HG03354 (cell line): ENCODE data around the gene XPC.

ENCODE experiments used
- ATAC-seq: cut with Tn5 transposase; IDR thresholded peaks from one replicate; pipeline ENCODE4 v1.9.1; 2021; ENCODE audit warnings: mild to moderate bottlenecking; ENCODE audit not compliant: unreplicated experiment, poor library complexity, severe bottlenecking

Gene XPC

GRCh38 chr3:14177580-14178246 lies 688 bp downstream of the XPC start:
- ATAC-seq = peak; percentile 17

GRCh38 chr3:14175383-14176037 lies 2.9 kb downstream of the XPC start:
- ATAC-seq = no peak

- no peak for ATAC-seq
Measured at GRCh38 chr3:14174483-14174882, 3.9 kb downstream of the XPC start.

- ATAC-seq = no peak
Measured at GRCh38 chr3:14172496-14172895, 5.9 kb downstream of the XPC start.

- no peak for ATAC-seq
Measured at GRCh38 chr3:14170531-14171159, 7.8 kb downstream of the XPC start.

GRCh38 chr3:14169871-14170270 lies 8.5 kb downstream of the XPC start:
- ATAC-seq = no peak

- ATAC-seq = no peak
Measured at GRCh38 chr3:14169435-14169834, 9.0 kb downstream of the XPC start.

GRCh38 chr3:14166877-14167603 lies 11.4 kb downstream of the XPC start:
- ATAC-seq = no peak

- ATAC-seq = no peak
Measured at GRCh38 chr3:14162178-14162577, 16.2 kb downstream of the XPC start.

- no peak for ATAC-seq
Measured at GRCh38 chr3:14161282-14161681, 17.1 kb downstream of the XPC start.

GRCh38 chr3:14159426-14159825 lies 19.0 kb downstream of the XPC start:
- ATAC-seq = no peak

GRCh38 chr3:14158370-14158769 lies 20.0 kb downstream of the XPC start:
- no peak for ATAC-seq

- no peak for ATAC-seq
Measured at GRCh38 chr3:14157951-14158350, 20.4 kb downstream of the XPC start.

- no peak for ATAC-seq
Measured at GRCh38 chr3:14156843-14157561, 21.4 kb downstream of the XPC start.

- no peak for ATAC-seq
Measured at GRCh38 chr3:14156201-14156600, 22.2 kb downstream of the XPC start.

GRCh38 chr3:14154895-14155440 lies 23.4 kb downstream of the XPC start:
- no peak for ATAC-seq

GRCh38 chr3:14154276-14154675 lies 24.1 kb downstream of the XPC start:
- no peak for ATAC-seq

- ATAC-seq = no peak
Measured at GRCh38 chr3:14153663-14154062, 24.7 kb downstream of the XPC start.

- no peak for ATAC-seq
Measured at GRCh38 chr3:14152963-14153355, 25.4 kb downstream of the XPC start.
